Sigmoid colon (tissue), 7 donors: ENCODE measurements around the gene OR52J3. TPM values are rescaled to one million over a fixed set of nuclear protein-coding genes. Genes with fewer than 3 reads are reported as not detected.
A peak's percentile ranks its signal among the peaks of the same experiment; 100 is the strongest.

Experiments used
- DNase-seq: peaks from one replicate; pipeline ENCODE4 v3.0.0-alpha.2; 2019
- H3K27ac ChIP-seq, 4 donors: fragments of 200-600 bp; sonication (generic); one replicate each; pipeline ENCODE4 v1.5.1; 2016 to 2019; ENCODE audit warnings: mild to moderate bottlenecking in 1 of 4
- H3K27me3 ChIP-seq, 3 donors: fragments of 200-600 bp; sonication (generic); one replicate each; pipeline ENCODE4 v1.5.1; 2019; ENCODE audit warnings: mild to moderate bottlenecking in 1 of 3
- H3K36me3 ChIP-seq, 4 donors: fragments of 200-600 bp; sonication (generic); one replicate each; pipeline ENCODE4 v1.5.1; 2016 to 2019
- H3K4me1 ChIP-seq, 4 donors: fragments of 200-600 bp; sonication (generic); one replicate each; pipeline ENCODE4 v1.5.1; 2017 to 2019
- H3K4me3 ChIP-seq, 4 donors: fragments of 200-600 bp; sonication (generic); one replicate each; pipeline ENCODE4 v1.5.1; 2017 to 2019; ENCODE audit warnings: mild to moderate bottlenecking in 2 of 4, moderate library complexity in 1 of 4
- H3K9me3 ChIP-seq, 4 donors: fragments of 200-600 bp in 3 of 4; sonication (generic) in 3 of 4; one replicate each; pipeline versions ENCODE4 v1.5.1 to v1.6.1; 2013 to 2019
- EP300 ChIP-seq, 4 donors: sonication (generic); formaldehyde crosslinking; IDR thresholded peaks; one replicate each; pipeline ENCODE4 v1.6.1; 2017; ENCODE audit warnings: antibody characterized with exemption in 4 of 4
- POLR2A ChIP-seq, 2 donors: fragments of 450-650 bp; IDR thresholded peaks; one replicate each; pipeline ENCODE4 v1.6.1; 2016; ENCODE audit warnings: antibody characterized with exemption in 2 of 2, mild to moderate bottlenecking in 2 of 2, moderate library complexity in 2 of 2
- POLR2AphosphoS5 ChIP-seq, 4 donors: sonication (generic); formaldehyde crosslinking; IDR thresholded peaks; one replicate each; pipeline ENCODE4 v1.6.1; 2017; ENCODE audit warnings: antibody characterized with exemption in 4 of 4
- WGBS, 2 donors: extraction: QIAGEN DNeasy Blood & Tissue Kit; methylation state at CpG; one replicate each; pipeline ENCODE4 v1.1.7; 2013; 5-methylcytosine and 5-hydroxymethylcytosine counted together
- intact Hi-C: fragments of 100-400 bp; cut with DNase I; formaldehyde crosslinking; loops from one replicate; pipeline ENCODE4 v1.15.1; 2023
- polyA plus RNA-seq, 3 donors: library from polyadenylated mRNA; stranded (reverse); fragments of 200-250 nt; gene quantifications; one replicate each; pipeline ENCODE4 v1.2.3, GENCODE V29; 2013
- total RNA-seq, 4 donors: library from RNA; depleted of rRNA; stranded (reverse); fragments of >200 nt; gene quantifications; one replicate each; pipeline ENCODE4 v1.1.0, GENCODE V29; 2016
- TF ChIP-seq, protein P1 (sequence below), 4 experiments: fragments of 450-650 bp in 3 of 4; fragments of 200-600 bp in 1 of 4; IDR thresholded peaks; one replicate each; pipeline ENCODE4 v1.5.1; 2016 to 2019; ENCODE audit warnings: antibody characterized with exemption in 4 of 4, mild to moderate bottlenecking in 3 of 4, moderate library complexity in 2 of 4
- donor health status: healthy with polysubstance abuse.
- donor health status: Bipolar disorder and iron deficiency.
- donor health status: healthy.

OR52J3 gene
- total RNA-seq (not detected), polyA plus RNA-seq (not detected)

DNA sequence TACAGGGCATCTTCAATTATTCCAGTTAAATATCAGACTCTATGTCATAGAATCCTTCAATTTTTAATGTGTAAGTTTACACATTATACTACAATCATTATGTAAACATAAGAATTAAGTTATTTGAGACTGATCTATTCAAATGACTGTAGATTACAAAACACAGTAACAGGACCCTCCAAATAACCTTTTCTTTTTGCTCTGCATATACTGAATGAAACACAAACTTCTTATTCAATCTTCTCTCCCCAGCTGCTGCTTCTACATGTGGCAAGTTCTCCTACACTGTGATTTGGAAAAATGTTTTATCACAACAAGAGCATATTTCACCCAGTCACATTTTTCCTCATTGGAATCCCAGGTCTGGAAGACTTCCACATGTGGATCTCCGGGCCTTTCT, at the start of gene OR52J3:
Gene OR52J3 (plus strand): TSS at position 301 of the 400 bp plus-strand sequence. CDS start 0 bp downstream, at position 301.
- H3K4me3 ChIP-seq: no peak within 1 kb of the TSS
- no peaks in the 10 kb centered on the region for H3K36me3 ChIP-seq
- WGBS, 2 donors: 67 to 85% methylated on average over 1 of the region's 1 CpG
- H3K27ac ChIP-seq: no peak within 1 kb of the TSS
- no peaks in the 10 kb centered on the region for H3K27me3 ChIP-seq
- intact Hi-C loops: no loop called here
- TF ChIP-seq EP300 (IDR thresholded peaks at IDR 0.05): no peak
- no peak for TF ChIP-seq POLR2A (IDR thresholded peaks at IDR 0.05)
- TF ChIP-seq POLR2AphosphoS5 (IDR thresholded peaks at IDR 0.05): no peak
- TF ChIP-seq, protein P1, sequence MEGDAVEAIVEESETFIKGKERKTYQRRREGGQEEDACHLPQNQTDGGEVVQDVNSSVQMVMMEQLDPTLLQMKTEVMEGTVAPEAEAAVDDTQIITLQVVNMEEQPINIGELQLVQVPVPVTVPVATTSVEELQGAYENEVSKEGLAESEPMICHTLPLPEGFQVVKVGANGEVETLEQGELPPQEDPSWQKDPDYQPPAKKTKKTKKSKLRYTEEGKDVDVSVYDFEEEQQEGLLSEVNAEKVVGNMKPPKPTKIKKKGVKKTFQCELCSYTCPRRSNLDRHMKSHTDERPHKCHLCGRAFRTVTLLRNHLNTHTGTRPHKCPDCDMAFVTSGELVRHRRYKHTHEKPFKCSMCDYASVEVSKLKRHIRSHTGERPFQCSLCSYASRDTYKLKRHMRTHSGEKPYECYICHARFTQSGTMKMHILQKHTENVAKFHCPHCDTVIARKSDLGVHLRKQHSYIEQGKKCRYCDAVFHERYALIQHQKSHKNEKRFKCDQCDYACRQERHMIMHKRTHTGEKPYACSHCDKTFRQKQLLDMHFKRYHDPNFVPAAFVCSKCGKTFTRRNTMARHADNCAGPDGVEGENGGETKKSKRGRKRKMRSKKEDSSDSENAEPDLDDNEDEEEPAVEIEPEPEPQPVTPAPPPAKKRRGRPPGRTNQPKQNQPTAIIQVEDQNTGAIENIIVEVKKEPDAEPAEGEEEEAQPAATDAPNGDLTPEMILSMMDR (IDR thresholded peaks at IDR 0.05): no peak
- H3K9me3 ChIP-seq: no peaks in the 10 kb centered on the region
- H3K4me1 ChIP-seq: no peaks in the 10 kb centered on the region
- no peak for DNase-seq

DNA sequence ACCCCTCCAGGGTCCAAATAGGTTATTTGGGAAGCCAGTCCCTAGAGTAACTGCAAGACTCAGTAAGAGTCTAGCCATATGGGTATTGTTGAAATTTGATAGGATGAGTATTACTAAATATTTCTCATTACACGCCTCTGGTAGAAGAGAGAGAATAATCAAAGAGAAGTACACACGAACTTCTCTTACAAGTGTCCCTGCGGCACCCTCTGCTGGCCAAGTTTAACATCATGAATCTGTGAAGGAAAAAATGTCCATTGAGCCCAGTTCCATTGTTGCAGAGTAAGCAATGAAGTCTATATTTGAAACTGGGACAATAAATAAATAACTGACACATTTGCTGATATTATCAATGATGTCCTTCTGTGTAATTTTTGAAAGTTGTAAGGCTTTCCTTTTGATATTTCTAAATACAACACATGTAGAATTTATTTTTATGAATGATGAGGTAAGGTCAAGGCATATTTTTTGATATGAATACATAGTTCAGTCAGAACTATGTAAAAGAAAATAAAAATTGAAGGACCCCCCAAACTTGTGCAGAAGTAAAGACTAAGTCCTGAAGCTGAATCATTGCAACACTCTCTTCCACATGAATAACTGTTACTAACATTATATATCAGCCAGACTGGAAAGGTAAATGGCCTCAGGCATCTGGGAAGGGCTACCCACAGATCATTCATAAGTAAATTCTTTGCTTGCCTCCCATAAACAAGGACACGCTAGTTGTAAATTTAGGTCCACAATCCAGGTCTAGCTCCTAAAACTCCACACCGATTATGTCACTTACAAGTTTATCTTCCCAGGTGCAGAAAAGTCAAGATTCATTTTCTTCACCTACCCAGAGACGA, 41.7 kb upstream of the OR52J3 start:
- H3K4me3 ChIP-seq: no peak overlapping the region
- no peak for TF ChIP-seq POLR2AphosphoS5 (IDR thresholded peaks at IDR 0.05)
- TF ChIP-seq, protein P1 (IDR thresholded peaks at IDR 0.05): peak in 3 of 4 experiments; percentile 12 to 45 (median 31)
- no peaks in the 10 kb centered on the region for H3K9me3 ChIP-seq
- H3K4me1 ChIP-seq: no peaks in the 10 kb centered on the region
- WGBS, 2 donors: 45% methylated on average over 6 of the region's 6 CpGs
- H3K27me3 ChIP-seq: no peaks in the 10 kb centered on the region
- no peaks in the 10 kb centered on the region for H3K36me3 ChIP-seq
- intact Hi-C loops: loop anchor here (5.0 kb wide), 3 partner anchors 367 to 817 kb away; partner anchors contain the start of gene OR51D1
- DNase-seq: no peak
- H3K27ac ChIP-seq: no peak overlapping the region

DNA sequence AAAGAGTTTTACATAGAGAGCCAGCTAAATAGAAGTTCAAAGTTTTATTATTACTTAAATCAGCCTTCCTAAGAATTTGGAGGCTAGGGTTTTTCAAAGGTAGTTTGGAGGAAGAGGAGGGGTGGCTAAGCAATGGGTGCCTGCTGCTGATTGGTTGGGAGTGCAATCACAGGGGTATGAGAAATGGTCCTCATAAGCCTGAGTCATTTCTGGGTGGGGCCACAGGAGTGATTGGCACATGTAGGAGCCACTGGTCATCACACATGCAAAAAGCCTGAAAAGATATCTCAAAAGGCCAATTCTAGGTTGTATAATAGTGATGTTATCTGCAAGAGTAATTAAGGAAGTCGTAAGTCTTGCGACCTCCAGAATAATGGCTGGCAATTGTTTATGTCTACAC, 38.8 kb upstream of the OR52J3 start:
- Histone ChIP-seq H3K4me1 (no peaks in the 10 kb centered on the region), H3K27ac (no peak overlapping the region), H3K9me3 (no peaks in the 10 kb centered on the region), H3K4me3 (no peak overlapping the region), H3K36me3 (no peaks in the 10 kb centered on the region), H3K27me3 (no peaks in the 10 kb centered on the region)
- intact Hi-C loops: loop anchor here (5.0 kb wide), 1 partner anchor 370 kb away; the partner anchor contains the start of gene OR51D1
- no peak for DNase-seq
- TF ChIP-seq EP300 (IDR thresholded peaks at IDR 0.05): no peak
- TF ChIP-seq, protein P1 (IDR thresholded peaks at IDR 0.05): no peak
- no peak for TF ChIP-seq POLR2A (IDR thresholded peaks at IDR 0.05)
- TF ChIP-seq POLR2AphosphoS5 (IDR thresholded peaks at IDR 0.05): no peak
- WGBS, 2 donors: 9 to 26% methylated on average over 2 of the region's 2 CpGs

DNA sequence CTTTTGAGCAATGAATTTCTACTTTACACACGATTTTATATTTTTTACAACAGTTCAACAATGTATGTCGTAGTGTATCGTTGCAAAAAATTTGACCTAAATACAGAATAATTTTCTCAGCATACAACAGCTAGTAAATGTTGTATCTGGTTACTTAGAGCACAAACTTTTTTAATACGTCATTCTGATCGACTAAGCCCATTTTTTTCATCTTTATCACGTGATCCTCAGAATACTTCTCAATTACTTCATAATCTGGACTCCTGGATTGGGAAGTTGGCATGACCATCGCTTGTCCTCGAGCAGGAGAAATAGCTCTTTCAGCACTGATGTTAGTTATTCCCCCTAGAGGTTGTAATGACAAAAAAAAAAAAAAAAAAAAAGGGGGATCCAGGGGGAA, 35.1 kb upstream of the OR52J3 start:
- Histone ChIP-seq H3K4me3 (no peak overlapping the region), H3K27me3 (no peaks in the 10 kb centered on the region), H3K36me3 (no peaks in the 10 kb centered on the region), H3K27ac (no peak overlapping the region), H3K9me3 (no peaks in the 10 kb centered on the region), H3K4me1 (no peaks in the 10 kb centered on the region)
- intact Hi-C loops: no loop called here
- DNase-seq: no peak
- TF ChIP-seq EP300 (IDR thresholded peaks at IDR 0.05): no peak
- TF ChIP-seq POLR2AphosphoS5 (IDR thresholded peaks at IDR 0.05): no peak
- TF ChIP-seq, protein P1 (IDR thresholded peaks at IDR 0.05): no peak
- TF ChIP-seq POLR2A (IDR thresholded peaks at IDR 0.05): no peak
- 76 to 81% methylated on average over 8 of the region's 8 CpGs for WGBS, 2 donors
